ENCODE results near the gene ACTBL2. TPM values are rescaled to one million over a fixed set of nuclear protein-coding genes. Genes with fewer than 3 reads are reported as not detected.

Gene ACTBL2
- total RNA-seq, 2 donors from 2014 or later = 0.12 TPM; not detected in 1

- H3K27ac ChIP-seq = no peak overlapping the region
- no peak for DNase-seq (ENCODE audit: low spot score)
- no peaks in the 10 kb centered on the region for H3K27me3 ChIP-seq
- H3K36me3 ChIP-seq = no peaks in the 10 kb centered on the region
- no peak overlapping the region for H3K4me3 ChIP-seq
- TF ChIP-seq, protein P1, sequence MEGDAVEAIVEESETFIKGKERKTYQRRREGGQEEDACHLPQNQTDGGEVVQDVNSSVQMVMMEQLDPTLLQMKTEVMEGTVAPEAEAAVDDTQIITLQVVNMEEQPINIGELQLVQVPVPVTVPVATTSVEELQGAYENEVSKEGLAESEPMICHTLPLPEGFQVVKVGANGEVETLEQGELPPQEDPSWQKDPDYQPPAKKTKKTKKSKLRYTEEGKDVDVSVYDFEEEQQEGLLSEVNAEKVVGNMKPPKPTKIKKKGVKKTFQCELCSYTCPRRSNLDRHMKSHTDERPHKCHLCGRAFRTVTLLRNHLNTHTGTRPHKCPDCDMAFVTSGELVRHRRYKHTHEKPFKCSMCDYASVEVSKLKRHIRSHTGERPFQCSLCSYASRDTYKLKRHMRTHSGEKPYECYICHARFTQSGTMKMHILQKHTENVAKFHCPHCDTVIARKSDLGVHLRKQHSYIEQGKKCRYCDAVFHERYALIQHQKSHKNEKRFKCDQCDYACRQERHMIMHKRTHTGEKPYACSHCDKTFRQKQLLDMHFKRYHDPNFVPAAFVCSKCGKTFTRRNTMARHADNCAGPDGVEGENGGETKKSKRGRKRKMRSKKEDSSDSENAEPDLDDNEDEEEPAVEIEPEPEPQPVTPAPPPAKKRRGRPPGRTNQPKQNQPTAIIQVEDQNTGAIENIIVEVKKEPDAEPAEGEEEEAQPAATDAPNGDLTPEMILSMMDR (IDR thresholded peaks at IDR 0.05) = no peak
- no peaks in the 10 kb centered on the region for H3K9me3 ChIP-seq
- peaks cover 0 to 32% of the 10 kb centered on the region in 2 donors for H3K4me1 ChIP-seq
Observed at GRCh38 chr5:57497733-57498132, 15.1 kb upstream of the ACTBL2 start.

- TF ChIP-seq, protein P1 (IDR thresholded peaks at IDR 0.05) = no peak
- no peaks in the 10 kb centered on the region for H3K9me3 ChIP-seq
- no peaks in the 10 kb centered on the region for H3K27me3 ChIP-seq
- no peak overlapping the region for H3K4me3 ChIP-seq
- peaks cover 0 to 13% of the 10 kb centered on the region in 2 donors for H3K4me1 ChIP-seq
- no peak for DNase-seq (ENCODE audit: low spot score)
- no peaks in the 10 kb centered on the region for H3K36me3 ChIP-seq
- no peak overlapping the region for H3K27ac ChIP-seq
Observed at GRCh38 chr5:57495285-57496086, 12.9 kb upstream of the ACTBL2 start.

GRCh38 chr5:57494104-57495098 is 11.8 kb upstream of the ACTBL2 start:
- DNase-seq (ENCODE audit: low spot score) = peak; percentile 67
- no peak overlapping the region for H3K27ac ChIP-seq

GRCh38 chr5:57493034-57493433 is 10.4 kb upstream of the ACTBL2 start:
- no peaks in the 10 kb centered on the region for H3K36me3 ChIP-seq
- H3K27me3 ChIP-seq = no peaks in the 10 kb centered on the region
- H3K27ac ChIP-seq = no peak overlapping the region
- peaks cover 0 to 13% of the 10 kb centered on the region in 2 donors for H3K4me1 ChIP-seq
- no peaks in the 10 kb centered on the region for H3K9me3 ChIP-seq
- H3K4me3 ChIP-seq = no peak overlapping the region
- TF ChIP-seq, protein P1 (IDR thresholded peaks at IDR 0.05) = no peak
- DNase-seq (ENCODE audit: low spot score) = no peak

More at GRCh38 chr5:57494104-57495098, 11.8 kb upstream of the ACTBL2 start:
- Histone ChIP-seq H3K9me3 (no peaks in the 10 kb centered on the region), H3K27me3 (no peaks in the 10 kb centered on the region), H3K4me1 (peaks cover 0 to 13% of the 10 kb centered on the region in 2 donors), H3K36me3 (no peaks in the 10 kb centered on the region), H3K4me3 (no peak overlapping the region)
- TF ChIP-seq, protein P1 (IDR thresholded peaks at IDR 0.05) = no peak

GRCh38 chr5:57492632-57493031 is 10.0 kb upstream of the ACTBL2 start:
- DNase-seq (ENCODE audit: low spot score) = no peak
- peaks cover 0 to 13% of the 10 kb centered on the region in 2 donors for H3K4me1 ChIP-seq
- H3K4me3 ChIP-seq = no peak overlapping the region
- H3K9me3 ChIP-seq = no peaks in the 10 kb centered on the region
- H3K27me3 ChIP-seq = no peaks in the 10 kb centered on the region
- TF ChIP-seq, protein P1 (IDR thresholded peaks at IDR 0.05) = no peak
- H3K36me3 ChIP-seq = no peaks in the 10 kb centered on the region
- no peak overlapping the region for H3K27ac ChIP-seq
